ENCODE measurements around the gene PDIA5. TPM values are rescaled to one million over a fixed set of nuclear protein-coding genes. Genes with fewer than 3 reads are reported as not detected.

Gene PDIA5
- total and polyA plus RNA-seq, 2 donors (not counting 1 experiment from before 2014, with no cell fraction given): 2.6 to 3.8 TPM

- Mint-ChIP-seq H3K27ac (no peak overlapping the region), H3K27me3 (no peaks in the 10 kb centered on the region), H3K9me3 (ENCODE audit: insufficient read depth) (no peaks in the 10 kb centered on the region), H3K4me1 (no peaks in the 10 kb centered on the region), H3K4me3 (no peak overlapping the region)
- Histone ChIP-seq H3K4me3 (ENCODE audit: control extremely low read depth in 1 of 5, extremely low read depth in 1 of 5, insufficient read depth in 1 of 5, low read depth in 2 of 5, low read length in 4 of 5) (no peak overlapping the region), H3K4me1 (ENCODE audit: control insufficient read depth in 2 of 2, insufficient read depth in 2 of 2, low read length in 2 of 2) (no peaks in the 10 kb centered on the region), H3K4me2 (replicated peaks; ENCODE audit: low read depth, low read length, poor library complexity, severe bottlenecking) (no peak overlapping the region), H3K9me3 (ENCODE audit: control extremely low read depth in 1 of 3, control insufficient read depth in 2 of 3, insufficient read depth in 1 of 3, low read length in 2 of 3) (no peaks in the 10 kb centered on the region), H3K9ac (ENCODE audit: low read length) (no peak overlapping the region), H3K36me3 (replicated peaks in 1 of 2; ENCODE audit: control extremely low read depth in 1 of 2, control insufficient read depth in 1 of 2, extremely low read depth in 1 of 2, insufficient read depth in 2 of 2, low read length in 1 of 2) (peaks cover 2 to 3% of the 10 kb centered on the region in 2 experiments), H3K79me2 (ENCODE audit: control insufficient read depth, insufficient read depth, low read length) (no peaks in the 10 kb centered on the region), H2AFZ (ENCODE audit: insufficient read depth, low read depth, low read length, poor library complexity, severe bottlenecking) (no peak overlapping the region), H3K27ac (ENCODE audit: low read length in 2 of 2) (no peak overlapping the region), H4K20me1 (ENCODE audit: control insufficient read depth, insufficient read depth, low read length, poor library complexity, severe bottlenecking) (no peaks in the 10 kb centered on the region), H3K27me3 (replicated peaks in 1 of 4; ENCODE audit: control extremely low read depth in 1 of 4, control insufficient read depth in 3 of 4, insufficient read depth in 4 of 4, low read length in 3 of 4) (no peaks in the 10 kb centered on the region)
- 100% methylated on average over 1 of the region's 2 CpGs for WGBS (ENCODE audit: insufficient coverage)
- TF ChIP-seq CTCF (IDR thresholded peaks at IDR 0.05) (no peak), EZH2 (IDR thresholded peaks at IDR 0.05; ENCODE audit: borderline replicate concordance, insufficient read depth, low read depth, low read length, poor library complexity, severe bottlenecking) (no peak)
- POLR2A ChIA-PET: no interaction called here
- intact Hi-C loops (cut with micrococcal nuclease): no loop called here
- CTCF ChIA-PET: no interaction called here
- ATAC-seq (ENCODE audit: low read depth) (no peak), DNase-seq (no peak)
Measured at GRCh38 chr3:123137001-123137400, 70.2 kb downstream of the PDIA5 start.

- ChIA-PET POLR2A (no interaction called here), CTCF (no interaction called here)
- Histone ChIP-seq H3K4me1 (ENCODE audit: control insufficient read depth in 2 of 2, insufficient read depth in 2 of 2, low read length in 2 of 2) (no peaks in the 10 kb centered on the region), H3K36me3 (replicated peaks in 1 of 2; ENCODE audit: control extremely low read depth in 1 of 2, control insufficient read depth in 1 of 2, extremely low read depth in 1 of 2, insufficient read depth in 2 of 2, low read length in 1 of 2) (peaks cover 0 to 3% of the 10 kb centered on the region in 2 experiments), H2AFZ (ENCODE audit: insufficient read depth, low read depth, low read length, poor library complexity, severe bottlenecking) (no peak overlapping the region), H4K20me1 (ENCODE audit: control insufficient read depth, insufficient read depth, low read length, poor library complexity, severe bottlenecking) (no peaks in the 10 kb centered on the region), H3K4me2 (replicated peaks; ENCODE audit: low read depth, low read length, poor library complexity, severe bottlenecking) (no peak overlapping the region), H3K79me2 (ENCODE audit: control insufficient read depth, insufficient read depth, low read length) (no peaks in the 10 kb centered on the region), H3K4me3 (ENCODE audit: control extremely low read depth in 1 of 5, extremely low read depth in 1 of 5, insufficient read depth in 1 of 5, low read depth in 2 of 5, low read length in 4 of 5) (no peak overlapping the region), H3K9ac (ENCODE audit: low read length) (no peak overlapping the region), H3K27me3 (replicated peaks in 1 of 4; ENCODE audit: control extremely low read depth in 1 of 4, control insufficient read depth in 3 of 4, insufficient read depth in 4 of 4, low read length in 3 of 4) (no peaks in the 10 kb centered on the region), H3K27ac (ENCODE audit: low read length in 2 of 2) (no peak overlapping the region), H3K9me3 (ENCODE audit: control extremely low read depth in 1 of 3, control insufficient read depth in 2 of 3, insufficient read depth in 1 of 3, low read length in 2 of 3) (no peaks in the 10 kb centered on the region)
- intact Hi-C loops (cut with micrococcal nuclease): no loop called here
- Mint-ChIP-seq H3K4me1 (no peaks in the 10 kb centered on the region), H3K27ac (no peak overlapping the region), H3K27me3 (no peaks in the 10 kb centered on the region), H3K4me3 (no peak overlapping the region), H3K9me3 (ENCODE audit: insufficient read depth) (no peaks in the 10 kb centered on the region)
- ATAC-seq (ENCODE audit: low read depth) (no peak), DNase-seq (no peak)
- WGBS (ENCODE audit: insufficient coverage): 100% methylated on average over 4 of the region's 8 CpGs
- TF ChIP-seq EZH2 (IDR thresholded peaks at IDR 0.05; ENCODE audit: borderline replicate concordance, insufficient read depth, low read depth, low read length, poor library complexity, severe bottlenecking): no peak
Measured at GRCh38 chr3:123138839-123139444, 72.1 kb downstream of the PDIA5 start.
